ENCODE data around the gene POLD3.

The POLD3 gene

GRCh38 chr11:74670171-74670570 lies 77.8 kb downstream of the POLD3 start:
- TF ChIP-seq MYC (IDR thresholded peaks at IDR 0.05; ENCODE audit: low read depth, low read length): no peak
- no peak for TF ChIP-seq CTCF (IDR thresholded peaks at IDR 0.05; ENCODE audit: low read depth, low read length)
- TF ChIP-seq POLR2A (IDR thresholded peaks at IDR 0.05; ENCODE audit: extremely low read depth, insufficient read length): no peak
- TF ChIP-seq MAX (IDR thresholded peaks at IDR 0.05; ENCODE audit: low read depth, low read length): no peak
- no peak for DNase-seq (ENCODE audit: low read depth)
- H3K4me3 ChIP-seq (ENCODE audit: low read depth, low read length): no peak overlapping the region

- no peak for TF ChIP-seq MYC (IDR thresholded peaks at IDR 0.05; ENCODE audit: low read depth, low read length)
- TF ChIP-seq MAX (IDR thresholded peaks at IDR 0.05; ENCODE audit: low read depth, low read length): no peak
- TF ChIP-seq POLR2A (IDR thresholded peaks at IDR 0.05; ENCODE audit: extremely low read depth, insufficient read length): no peak
- no peak for TF ChIP-seq CTCF (IDR thresholded peaks at IDR 0.05; ENCODE audit: low read depth, low read length)
- DNase-seq (ENCODE audit: low read depth): no peak
- no peak overlapping the region for H3K4me3 ChIP-seq (ENCODE audit: low read depth, low read length)
These were observed 79.3 kb downstream of the POLD3 start for GRCh38 chr11:74671520-74672196.

- no peak overlapping the region for H3K4me3 ChIP-seq (ENCODE audit: low read depth, low read length)
- DNase-seq (ENCODE audit: low read depth): no peak
- TF ChIP-seq POLR2A (IDR thresholded peaks at IDR 0.05; ENCODE audit: extremely low read depth, insufficient read length): no peak
- TF ChIP-seq MAX (IDR thresholded peaks at IDR 0.05; ENCODE audit: low read depth, low read length): no peak
- TF ChIP-seq CTCF (IDR thresholded peaks at IDR 0.05; ENCODE audit: low read depth, low read length): no peak
- TF ChIP-seq MYC (IDR thresholded peaks at IDR 0.05; ENCODE audit: low read depth, low read length): no peak
These were observed 80.1 kb downstream of the POLD3 start for GRCh38 chr11:74672332-74672955.

- H3K4me3 ChIP-seq (ENCODE audit: low read depth, low read length): no peak overlapping the region
- DNase-seq (ENCODE audit: low read depth): peak; percentile 29
These were observed 80.7 kb downstream of the POLD3 start for GRCh38 chr11:74672956-74673692.

GRCh38 chr11:74673693-74674360 lies 81.4 kb downstream of the POLD3 start:
- H3K4me3 ChIP-seq (ENCODE audit: low read depth, low read length): no peak overlapping the region
- DNase-seq (ENCODE audit: low read depth): no peak
- TF ChIP-seq MAX (IDR thresholded peaks at IDR 0.05; ENCODE audit: low read depth, low read length) (no peak), CTCF (IDR thresholded peaks at IDR 0.05; ENCODE audit: low read depth, low read length) (no peak), POLR2A (IDR thresholded peaks at IDR 0.05; ENCODE audit: extremely low read depth, insufficient read length) (no peak), MYC (IDR thresholded peaks at IDR 0.05; ENCODE audit: low read depth, low read length) (no peak)

More at GRCh38 chr11:74672956-74673692, 80.7 kb downstream of the POLD3 start:
- TF ChIP-seq MYC (IDR thresholded peaks at IDR 0.05; ENCODE audit: low read depth, low read length) (no peak), POLR2A (IDR thresholded peaks at IDR 0.05; ENCODE audit: extremely low read depth, insufficient read length) (no peak), MAX (IDR thresholded peaks at IDR 0.05; ENCODE audit: low read depth, low read length) (0 out of 2 replicates have a peak, but pooled peaks have one; percentile 5)

Data from NB4 (cell line).